Ovary (tissue), 3 donors: ENCODE results near the gene PLPP7.

Experiments used
- EP300 ChIP-seq: sonication (generic); formaldehyde crosslinking; IDR thresholded peaks from one replicate; pipeline ENCODE4 v1.6.1; 2017; ENCODE audit warnings: antibody characterized with exemption
- POLR2A ChIP-seq: fragments of 450-650 bp; IDR thresholded peaks from one replicate; pipeline ENCODE4 v1.6.1; 2017; ENCODE audit warnings: antibody characterized with exemption, mild to moderate bottlenecking, moderate library complexity
- TF ChIP-seq, protein P1 (sequence below), 3 donors: fragments of 450-650 bp in 2 of 3; fragments of 200-600 bp in 1 of 3; IDR thresholded peaks; one replicate each; pipeline versions ENCODE4 v1.5.1 to v1.8.0; 2016 to 2022; ENCODE audit warnings: antibody characterized with exemption in 3 of 3, mild to moderate bottlenecking in 1 of 3
- donor health status: DM: no; HTN: no; CAD: no.

DNA sequence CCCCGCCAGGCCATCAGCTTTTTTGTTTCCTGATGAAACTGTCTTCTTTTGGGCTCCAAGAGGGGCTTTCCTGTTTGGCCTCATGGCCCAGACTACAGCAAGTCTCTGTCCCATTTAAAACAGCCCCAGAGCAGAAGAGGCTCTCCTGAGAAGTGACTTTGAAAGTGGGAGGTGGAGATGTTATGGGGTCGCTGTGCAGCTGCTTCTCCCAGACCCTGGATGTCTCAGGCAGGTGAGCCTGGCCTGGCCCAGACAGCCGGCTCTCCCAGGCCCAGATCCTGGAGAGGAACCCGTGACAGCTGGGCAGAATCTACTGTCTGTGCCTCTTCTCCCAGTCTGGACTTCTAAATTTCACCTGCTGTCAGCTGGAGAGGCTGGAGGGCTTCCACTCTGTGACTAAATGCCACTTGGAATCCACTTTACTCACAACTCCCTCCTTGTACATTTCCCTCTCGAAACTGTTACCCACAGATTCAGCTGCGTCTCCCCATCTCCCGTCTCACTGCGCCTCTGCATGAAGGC lies 33.8 kb upstream of the PLPP7 start:
- TF ChIP-seq, protein P1, sequence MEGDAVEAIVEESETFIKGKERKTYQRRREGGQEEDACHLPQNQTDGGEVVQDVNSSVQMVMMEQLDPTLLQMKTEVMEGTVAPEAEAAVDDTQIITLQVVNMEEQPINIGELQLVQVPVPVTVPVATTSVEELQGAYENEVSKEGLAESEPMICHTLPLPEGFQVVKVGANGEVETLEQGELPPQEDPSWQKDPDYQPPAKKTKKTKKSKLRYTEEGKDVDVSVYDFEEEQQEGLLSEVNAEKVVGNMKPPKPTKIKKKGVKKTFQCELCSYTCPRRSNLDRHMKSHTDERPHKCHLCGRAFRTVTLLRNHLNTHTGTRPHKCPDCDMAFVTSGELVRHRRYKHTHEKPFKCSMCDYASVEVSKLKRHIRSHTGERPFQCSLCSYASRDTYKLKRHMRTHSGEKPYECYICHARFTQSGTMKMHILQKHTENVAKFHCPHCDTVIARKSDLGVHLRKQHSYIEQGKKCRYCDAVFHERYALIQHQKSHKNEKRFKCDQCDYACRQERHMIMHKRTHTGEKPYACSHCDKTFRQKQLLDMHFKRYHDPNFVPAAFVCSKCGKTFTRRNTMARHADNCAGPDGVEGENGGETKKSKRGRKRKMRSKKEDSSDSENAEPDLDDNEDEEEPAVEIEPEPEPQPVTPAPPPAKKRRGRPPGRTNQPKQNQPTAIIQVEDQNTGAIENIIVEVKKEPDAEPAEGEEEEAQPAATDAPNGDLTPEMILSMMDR (IDR thresholded peaks at IDR 0.05), result no peak
- TF ChIP-seq POLR2A (no peak), EP300 (no peak)
